C4-2B (cell line): ENCODE results near the gene AIG1.
"Not testable (repeated sequence)": the region's sequence is repeated elsewhere in the genome, so short reads cannot be mapped to it uniquely, and the experiment has no call there.

Experiments
- H3K27ac ChIP-seq: fragments of 450-650 bp; 2 replicates; pipeline ENCODE4 v1.5.1; 2017
- ZFX ChIP-seq: fragments of 450-650 bp; IDR thresholded peaks from 2 replicates; pipeline ENCODE4 v1.6.1; 2017
- TF ChIP-seq, protein P1 (sequence below): fragments of 450-650 bp; conservative IDR thresholded peaks from 2 replicates; pipeline ENCODE4 v1.5.1; 2017; ENCODE audit warnings: mild to moderate bottlenecking

The AIG1 gene

DNA sequence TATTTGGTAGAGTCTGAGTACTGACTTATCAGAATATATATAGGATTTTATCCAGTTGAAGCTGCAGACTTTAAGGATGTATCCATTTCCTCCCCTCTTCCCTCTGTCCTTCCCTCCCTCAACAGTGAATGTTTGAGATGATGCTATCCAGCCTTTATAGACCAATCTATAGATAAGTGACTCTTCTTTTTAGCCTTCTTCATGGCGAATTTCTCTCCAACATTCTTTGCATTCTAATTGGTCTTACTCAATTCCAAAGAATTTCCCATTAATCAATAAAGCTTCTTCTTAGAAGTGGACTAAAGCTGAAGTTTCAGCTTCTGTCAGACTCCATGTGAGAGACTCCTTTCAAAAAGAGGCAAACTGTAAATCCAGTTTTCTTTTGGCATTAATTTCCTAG lies 99.3 kb downstream of the AIG1 start:
- H3K27ac ChIP-seq, result no peak overlapping the region
- TF ChIP-seq, protein P1, sequence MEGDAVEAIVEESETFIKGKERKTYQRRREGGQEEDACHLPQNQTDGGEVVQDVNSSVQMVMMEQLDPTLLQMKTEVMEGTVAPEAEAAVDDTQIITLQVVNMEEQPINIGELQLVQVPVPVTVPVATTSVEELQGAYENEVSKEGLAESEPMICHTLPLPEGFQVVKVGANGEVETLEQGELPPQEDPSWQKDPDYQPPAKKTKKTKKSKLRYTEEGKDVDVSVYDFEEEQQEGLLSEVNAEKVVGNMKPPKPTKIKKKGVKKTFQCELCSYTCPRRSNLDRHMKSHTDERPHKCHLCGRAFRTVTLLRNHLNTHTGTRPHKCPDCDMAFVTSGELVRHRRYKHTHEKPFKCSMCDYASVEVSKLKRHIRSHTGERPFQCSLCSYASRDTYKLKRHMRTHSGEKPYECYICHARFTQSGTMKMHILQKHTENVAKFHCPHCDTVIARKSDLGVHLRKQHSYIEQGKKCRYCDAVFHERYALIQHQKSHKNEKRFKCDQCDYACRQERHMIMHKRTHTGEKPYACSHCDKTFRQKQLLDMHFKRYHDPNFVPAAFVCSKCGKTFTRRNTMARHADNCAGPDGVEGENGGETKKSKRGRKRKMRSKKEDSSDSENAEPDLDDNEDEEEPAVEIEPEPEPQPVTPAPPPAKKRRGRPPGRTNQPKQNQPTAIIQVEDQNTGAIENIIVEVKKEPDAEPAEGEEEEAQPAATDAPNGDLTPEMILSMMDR, result no peak
- TF ChIP-seq ZFX, result no peak

DNA sequence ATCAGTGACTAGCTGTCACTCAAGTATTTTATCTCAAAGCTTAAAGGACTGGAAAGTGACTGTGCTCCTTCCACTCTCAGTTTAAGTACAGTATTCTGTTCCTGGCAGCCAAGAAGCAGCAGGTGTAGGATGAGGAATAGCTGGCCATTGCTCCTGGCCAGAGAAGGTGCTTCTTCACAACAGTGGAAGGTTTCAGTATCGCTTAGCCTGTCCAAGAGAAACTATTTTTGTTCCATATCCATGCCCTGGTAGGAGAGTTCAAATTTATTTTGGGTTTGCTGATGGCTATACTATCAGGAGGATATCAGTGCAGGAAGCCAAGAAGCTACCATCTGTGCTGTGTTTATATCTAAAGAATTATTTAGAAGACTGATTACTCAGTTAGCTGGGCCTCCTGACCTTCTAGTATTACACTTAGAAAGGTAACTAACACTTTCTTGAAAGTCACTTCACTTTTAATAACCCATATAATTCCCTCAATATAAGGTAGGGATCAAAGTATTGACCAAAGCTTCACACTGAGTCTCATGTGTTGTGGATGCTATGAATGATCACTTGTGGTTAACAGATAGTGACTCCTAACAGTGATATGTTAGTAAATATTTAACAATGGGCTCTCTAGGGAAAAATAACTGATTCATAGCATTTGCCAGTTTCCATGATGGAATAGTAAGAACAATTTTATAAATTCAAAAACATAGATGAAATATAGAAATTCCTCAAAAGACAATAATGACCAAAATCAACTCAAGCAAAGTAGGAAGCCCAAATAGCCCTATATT lies 99.9 kb downstream of the AIG1 start:
- no peak for TF ChIP-seq ZFX
- TF ChIP-seq, protein P1, result no peak
- no peak overlapping the region for H3K27ac ChIP-seq

DNA sequence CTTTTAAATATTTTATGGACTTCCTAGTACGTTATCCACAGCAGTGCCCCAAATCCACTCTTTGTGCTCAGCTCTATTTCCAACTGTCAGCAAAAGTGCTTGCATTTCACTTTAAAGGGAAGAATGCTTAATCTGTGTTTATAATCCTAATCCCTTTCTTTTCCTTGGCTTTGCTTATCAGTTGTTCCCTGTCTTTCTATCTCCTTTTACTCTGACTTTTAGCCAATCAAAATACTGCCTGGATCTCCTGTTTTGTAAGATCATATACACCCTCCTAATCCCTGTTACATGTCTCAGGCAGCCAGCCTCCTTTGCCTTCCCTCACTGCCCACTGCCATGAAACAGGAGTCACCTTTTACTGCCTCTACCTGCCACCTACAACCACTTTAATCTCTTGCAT lies 102.9 kb downstream of the AIG1 start:
- TF ChIP-seq, protein P1, result no peak
- TF ChIP-seq ZFX, result no peak
- H3K27ac ChIP-seq, result no peak overlapping the region

DNA sequence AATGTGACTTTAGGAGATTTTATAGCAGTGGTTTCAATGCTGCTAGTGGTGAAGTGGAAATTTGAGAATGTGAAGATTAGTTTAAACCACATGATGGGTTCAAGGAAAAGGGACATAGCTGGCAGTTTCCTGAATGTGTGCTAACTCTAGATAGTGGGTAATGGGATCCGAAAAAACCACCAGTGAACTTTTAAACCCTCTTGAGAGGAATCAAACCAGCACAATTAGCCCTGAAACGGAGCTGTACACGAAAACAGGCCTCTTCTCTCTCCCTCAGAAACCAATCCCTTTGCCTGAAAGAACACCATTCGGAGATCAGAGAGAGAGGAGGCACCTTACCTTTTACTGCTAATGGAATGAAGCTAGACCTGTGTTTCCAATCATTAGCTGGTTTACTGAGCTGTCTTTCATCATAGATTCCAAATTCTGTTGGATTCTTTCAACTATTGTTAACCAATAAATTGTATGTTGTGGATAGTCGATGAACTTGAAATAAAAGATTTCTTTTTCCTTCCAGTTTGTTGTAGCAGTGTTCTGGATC lies 103.9 kb downstream of the AIG1 start:
- TF ChIP-seq, protein P1, result no peak
- no peak for TF ChIP-seq ZFX
- H3K27ac ChIP-seq, result no peak overlapping the region

DNA sequence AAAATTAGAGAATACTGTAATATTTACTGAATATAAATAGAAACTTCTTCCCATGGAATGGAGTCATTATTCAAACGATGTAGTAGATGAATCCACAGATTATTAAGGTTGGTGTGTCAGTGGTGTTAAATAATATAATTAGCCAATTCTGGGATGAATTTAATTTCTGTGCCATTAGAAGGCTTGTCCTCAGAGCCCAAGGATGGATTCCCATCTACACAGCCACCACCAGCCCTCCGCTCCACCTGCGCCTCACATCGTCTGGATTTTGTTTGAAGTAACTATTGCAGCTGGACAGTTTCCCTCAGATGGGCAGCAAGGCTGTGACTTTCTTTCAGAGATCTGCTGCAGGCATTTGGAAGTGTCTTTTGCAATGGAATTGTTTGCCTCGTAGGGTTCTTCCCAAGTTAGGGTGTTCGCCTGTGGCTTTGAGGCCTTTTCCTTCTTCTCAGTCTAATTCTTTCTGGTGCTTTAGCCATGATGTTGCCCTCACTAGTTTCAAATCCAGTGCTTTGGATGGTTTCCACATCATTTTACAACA lies 104.7 kb downstream of the AIG1 start:
- H3K27ac ChIP-seq, result no peak overlapping the region
- no peak for TF ChIP-seq ZFX
- TF ChIP-seq, protein P1, result no peak

DNA sequence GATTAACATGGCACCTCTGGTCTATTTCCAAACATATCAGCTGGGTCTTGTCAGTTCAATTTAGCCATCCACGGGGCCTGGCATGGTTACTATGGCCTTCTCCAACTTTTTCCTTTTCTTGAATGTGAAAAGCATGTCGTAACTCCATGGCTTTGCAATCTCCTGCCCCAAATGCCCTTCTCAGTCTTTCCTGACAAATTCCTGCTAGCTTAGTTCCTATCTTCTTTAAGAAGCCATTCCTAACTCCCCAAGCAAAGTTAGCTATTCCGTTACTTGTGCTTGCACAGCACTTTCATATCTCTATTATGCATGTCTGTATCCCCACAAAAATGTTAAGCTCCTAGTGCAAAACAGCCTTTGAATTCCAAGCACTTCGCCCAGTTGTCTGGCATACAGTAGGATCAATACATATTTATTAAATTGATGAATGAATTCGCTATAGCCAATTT lies 105.6 kb downstream of the AIG1 start:
- no peak overlapping the region for H3K27ac ChIP-seq
- TF ChIP-seq ZFX, result no peak
- TF ChIP-seq, protein P1, result no peak

DNA sequence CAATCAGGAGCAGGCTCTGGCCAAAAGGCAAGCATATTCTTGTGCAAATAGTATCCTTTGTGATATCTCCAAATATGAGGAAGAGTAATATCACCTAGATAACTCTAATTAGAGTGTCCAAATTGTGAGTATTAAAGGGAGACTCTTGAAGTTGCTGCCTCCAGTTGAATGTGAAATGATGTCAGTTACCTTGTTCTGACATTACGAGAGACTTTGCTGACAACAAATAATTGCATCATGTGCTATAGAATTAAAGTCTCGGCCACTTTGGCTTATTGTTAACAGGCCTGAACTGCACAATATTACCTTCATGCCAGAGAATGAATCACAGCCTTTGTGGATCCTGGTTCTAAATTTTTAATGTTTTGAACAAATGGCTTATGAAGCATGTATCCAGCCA lies 106.5 kb downstream of the AIG1 start:
- no peak overlapping the region for H3K27ac ChIP-seq
- no peak for TF ChIP-seq ZFX
- TF ChIP-seq, protein P1, result no peak

DNA sequence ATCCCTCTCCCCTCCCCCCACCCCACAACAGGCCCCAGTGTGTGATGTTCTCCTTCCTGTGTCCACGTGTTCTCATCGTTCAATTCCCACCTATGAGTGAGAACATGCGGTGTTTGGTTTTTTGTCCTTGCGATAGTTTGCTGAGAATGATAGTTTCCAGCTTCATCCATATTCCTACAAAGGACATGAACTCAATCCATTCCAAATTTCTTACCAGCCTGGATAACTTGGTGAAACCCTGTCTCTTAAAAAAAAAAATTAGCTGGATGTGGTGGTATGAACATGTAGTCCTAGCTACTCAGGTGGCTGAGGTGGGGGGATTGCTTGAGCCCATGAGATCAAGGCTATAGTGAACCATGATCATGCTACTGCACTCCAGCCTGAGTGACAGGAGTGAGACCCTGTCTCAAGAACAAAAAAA lies 107.7 kb downstream of the AIG1 start:
- not testable (repeated sequence) for H3K27ac ChIP-seq
